CD4-positive, alpha-beta T cell treated with Interleukin-6 at 100 ng/mL for 8 hours (primary cell): ENCODE results near the gene PDCD1.
"Not testable (repeated sequence)": the region's sequence is repeated elsewhere in the genome, so short reads cannot be mapped to it uniquely, and the experiment has no call there.

ENCODE experiments used
- DNase-seq: peaks from one replicate; pipeline ENCODE4 v3.0.0-alpha.2; 2020; ENCODE audit warnings: mixed read lengths, low spot score

PDCD1 gene

DNA sequence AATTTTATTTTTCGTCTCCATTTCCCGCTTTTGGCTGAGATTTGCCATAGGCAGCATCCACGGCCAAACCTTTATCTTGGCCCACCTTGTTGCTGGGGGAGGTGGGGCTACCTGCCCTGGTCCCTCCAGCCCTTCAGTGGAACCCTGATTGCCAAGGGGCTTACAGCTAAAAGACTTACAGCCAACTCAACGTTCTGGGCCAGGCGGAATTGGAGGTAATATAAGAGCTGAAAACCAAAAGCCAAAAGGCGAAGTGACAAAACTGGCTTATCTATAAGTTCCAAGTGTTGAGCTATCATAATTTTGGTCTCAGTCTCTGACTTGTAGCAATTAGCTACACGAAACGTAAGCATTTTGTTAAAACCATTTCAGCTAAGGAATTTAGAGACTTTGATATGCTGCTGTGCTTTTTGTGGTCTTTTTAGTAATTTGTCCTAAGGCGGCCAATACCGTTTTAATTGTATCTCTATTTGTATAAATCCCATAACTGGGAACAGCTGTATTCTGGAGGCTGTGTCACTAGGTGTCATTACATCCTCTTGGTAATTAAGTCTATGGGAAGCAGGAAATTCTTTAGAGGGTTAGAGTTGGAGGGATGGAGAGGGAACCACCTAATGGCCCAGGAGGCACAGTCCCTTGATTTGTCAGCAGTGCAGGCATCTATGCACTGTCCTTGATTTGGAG lies 24.0 kb downstream of the PDCD1 start:
- no peak for DNase-seq

DNA sequence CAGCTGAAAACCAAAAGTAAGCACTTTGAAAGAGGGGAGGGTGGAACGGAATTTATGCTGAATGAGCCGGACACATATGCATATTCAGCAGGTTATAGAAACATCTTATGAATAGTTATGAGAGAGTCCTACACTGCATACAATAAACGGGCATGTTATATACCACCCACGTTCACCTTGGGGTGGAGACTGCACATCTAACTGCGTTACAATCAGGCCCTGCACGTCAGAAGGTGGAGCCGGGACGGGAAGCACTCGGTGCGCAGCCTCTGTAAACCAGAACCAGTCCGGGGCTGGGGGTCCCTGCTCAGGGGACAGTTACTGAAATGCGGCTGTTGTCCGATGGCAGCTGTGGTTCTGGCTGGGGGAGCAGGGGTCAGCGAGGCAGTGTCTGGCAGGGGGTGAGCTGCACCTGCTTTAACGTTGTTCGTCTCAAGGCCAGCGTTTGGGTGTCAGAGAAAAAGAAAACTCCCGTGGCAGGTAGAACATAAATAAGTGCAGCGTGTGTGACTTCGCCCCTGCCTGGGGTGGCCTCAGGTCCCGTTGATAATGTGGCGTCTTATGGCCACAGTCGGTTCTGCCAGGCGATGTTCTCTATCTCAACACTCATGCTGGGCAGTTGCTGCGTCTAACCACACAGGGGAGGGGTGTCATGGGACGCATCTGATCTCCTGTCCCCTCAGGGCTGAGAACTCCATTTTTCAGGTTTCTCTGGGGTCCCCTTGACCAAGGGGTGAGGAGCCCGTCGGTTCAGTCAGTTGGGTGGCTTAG lies 24.8 kb downstream of the PDCD1 start:
- not testable (repeated sequence) for DNase-seq

DNA sequence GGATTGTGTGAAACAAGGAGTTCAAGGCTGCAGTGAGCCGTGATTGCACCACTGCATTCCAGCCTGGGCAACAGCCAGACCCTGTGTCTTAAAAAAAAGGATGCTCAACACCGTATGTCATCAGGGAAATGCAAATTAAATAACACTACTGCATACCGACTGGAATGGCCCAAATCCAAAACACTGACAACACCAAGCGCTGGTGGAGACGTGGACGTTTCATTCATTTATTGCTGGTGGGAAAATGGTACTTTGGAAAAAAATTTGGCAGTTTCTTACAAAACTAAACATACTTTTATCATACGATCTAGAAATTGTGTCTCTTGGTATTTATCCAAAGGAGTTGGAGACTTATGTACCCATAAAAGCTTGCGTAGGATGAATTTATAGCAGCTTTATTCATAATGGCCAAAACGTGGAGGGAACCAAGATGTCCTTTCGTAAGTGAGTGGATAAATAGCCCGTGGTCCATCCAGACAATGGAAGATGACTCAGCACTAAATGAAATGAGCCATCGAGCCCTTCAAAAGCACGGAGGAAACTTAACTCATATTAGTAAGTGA lies 25.5 kb downstream of the PDCD1 start:
- DNase-seq = no peak

DNA sequence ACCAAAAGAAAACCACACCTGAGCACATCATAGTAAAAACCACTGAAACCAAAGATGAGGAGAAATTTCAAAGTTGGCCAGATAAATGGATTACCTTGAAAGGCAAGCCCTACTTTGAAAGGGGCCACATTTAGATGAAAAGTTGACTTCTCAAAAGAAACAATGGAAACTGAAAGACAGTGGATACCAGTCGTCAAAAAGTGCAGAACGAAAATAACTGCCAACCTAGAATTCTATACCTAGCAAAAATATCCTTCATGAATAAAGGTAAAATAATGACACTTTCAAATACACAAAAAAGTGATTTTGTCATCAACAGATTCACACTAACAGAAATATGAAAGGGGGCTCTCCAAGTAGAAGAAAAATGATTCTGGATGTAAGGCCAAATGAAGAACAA lies 31.3 kb downstream of the PDCD1 start:
- DNase-seq = no peak

DNA sequence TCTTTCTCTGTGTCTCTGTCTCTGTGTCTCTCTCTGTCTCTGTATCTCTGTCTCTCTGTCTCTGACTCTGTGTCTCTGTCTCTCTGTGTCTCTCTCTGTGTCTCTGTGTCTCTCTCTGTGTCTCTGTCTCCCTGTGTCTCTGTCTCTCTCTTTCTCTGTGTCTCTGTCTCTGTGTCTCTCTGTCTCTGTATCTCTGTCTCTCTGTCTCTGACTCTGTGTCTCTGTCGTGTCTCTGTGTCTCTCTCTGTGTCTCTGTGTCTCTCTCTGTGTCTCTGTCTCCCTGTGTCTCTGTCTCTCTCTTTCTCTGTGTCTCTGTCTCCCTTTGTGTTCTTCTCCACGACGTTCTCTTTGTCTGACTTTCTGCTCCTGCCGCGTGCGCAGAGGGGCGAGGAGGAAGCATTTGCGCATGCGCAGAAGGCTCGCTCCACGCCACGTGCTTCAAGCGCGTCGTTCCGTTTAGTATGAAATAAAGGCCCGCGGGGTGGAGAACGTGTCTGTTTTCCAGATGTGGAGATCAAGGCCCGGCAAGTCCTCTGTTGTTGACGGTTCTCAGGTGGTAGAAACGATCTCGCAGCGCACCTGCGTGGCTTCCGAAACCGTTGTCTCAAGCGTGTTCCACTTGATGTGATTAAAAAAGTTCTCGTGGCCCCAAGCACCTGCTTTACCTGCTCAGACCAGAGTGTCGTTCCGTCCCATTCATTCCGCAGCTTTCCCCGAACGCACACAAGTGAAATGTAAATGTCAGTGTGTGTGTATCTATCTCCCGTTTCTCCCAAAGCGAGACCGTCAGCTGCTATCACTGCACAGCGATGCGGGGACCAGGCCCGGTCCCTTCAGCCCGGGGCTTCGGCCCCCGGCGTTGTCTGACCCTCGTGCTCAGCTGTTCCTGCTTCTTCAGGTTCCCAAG lies 34.9 kb downstream of the PDCD1 start:
- not testable (repeated sequence) for DNase-seq

DNA sequence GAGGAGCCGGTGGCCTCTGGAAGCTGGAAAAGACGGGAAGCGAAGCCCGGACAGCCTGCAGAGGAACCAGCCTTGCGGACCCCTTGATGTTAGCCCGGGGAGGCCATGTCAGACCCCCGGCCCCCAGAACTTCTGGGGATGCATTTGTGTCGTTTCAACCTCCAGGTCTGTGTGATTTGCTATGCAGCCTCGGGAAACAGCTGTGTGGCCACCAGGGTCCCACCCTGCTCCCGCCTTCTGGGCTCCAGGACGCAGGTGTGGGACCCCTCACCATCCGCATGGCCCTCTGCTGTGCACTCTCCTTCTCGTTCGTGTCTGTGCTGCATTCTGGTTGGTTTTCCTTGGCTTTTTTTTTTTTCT lies 36.5 kb downstream of the PDCD1 start:
- no peak for DNase-seq

DNA sequence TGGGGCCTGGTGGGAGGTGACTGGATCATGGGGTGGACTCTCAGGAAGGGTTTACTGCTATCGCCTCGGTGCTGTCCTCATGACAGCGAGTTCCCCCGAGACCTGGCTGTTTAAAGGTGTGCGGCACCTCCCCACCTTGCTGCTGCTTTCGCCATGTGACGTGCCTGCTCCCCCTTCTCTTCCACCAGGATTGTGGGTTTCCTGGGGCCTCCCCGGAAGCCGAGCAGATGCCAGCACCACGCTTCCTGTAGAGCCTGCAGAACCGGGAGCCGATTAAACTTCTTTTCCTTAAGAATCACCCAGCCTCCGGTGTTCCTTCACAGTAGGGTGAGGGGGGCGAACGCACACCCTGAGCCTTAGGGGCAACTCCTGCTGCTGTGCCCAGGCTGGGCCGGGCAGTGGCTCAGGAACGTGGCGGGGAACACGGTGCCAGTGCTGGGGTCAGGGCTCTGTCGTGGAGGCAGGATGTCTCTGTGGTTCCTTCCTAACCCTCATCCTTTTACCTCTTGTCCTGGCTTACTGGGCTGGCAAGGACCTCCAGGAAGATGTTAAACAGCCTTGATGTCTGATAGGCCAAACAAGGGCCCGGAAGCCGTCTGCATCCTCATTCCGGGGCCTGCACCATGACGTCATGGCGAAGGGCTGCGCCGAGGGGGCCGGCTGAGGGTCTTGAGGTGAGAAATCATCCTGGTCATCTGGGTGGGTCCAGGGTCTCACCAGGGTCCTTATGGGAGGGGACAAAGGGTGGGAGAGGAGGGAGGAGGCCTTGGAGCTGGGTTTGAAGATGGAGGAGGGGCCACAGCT lies 37.0 kb downstream of the PDCD1 start:
- DNase-seq = no peak

DNA sequence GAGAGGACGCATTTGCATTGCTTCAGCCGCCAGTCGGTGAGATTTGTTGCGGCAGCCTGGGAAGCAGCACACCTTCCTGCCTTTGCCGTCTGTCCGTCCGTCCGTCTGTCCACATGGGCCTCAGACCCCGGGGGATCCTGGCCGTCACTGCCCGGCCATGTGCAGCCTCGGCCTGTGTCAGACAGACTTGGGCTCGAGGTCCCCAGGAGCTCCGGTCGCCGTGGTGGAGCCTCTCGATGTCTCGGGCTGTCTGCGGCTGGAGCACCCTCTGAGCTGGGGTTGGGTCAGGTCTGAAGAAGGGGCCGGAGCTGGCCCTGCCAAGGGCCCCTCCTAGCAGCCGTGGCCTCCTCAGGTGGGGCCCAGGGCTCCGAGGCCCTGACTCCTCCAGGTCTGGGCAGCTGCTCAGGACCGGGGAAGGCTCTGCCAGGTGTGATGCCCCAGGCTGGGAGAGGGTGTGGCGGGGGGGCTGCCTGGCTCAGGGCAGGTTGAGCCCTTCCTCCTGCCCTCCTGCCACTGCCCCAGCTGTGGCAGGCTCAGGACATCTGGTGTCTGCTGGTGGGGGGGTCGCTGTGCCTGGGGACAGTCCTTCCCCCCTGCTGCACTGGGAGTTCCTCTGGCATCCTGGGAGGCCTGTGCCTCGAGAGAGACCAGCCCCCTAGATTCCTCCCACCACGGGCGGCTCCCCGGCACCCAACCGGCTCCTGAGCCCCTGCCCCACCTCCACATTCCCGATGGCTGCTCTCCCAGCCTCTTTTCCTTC lies 37.9 kb downstream of the PDCD1 start:
- no peak for DNase-seq

DNA sequence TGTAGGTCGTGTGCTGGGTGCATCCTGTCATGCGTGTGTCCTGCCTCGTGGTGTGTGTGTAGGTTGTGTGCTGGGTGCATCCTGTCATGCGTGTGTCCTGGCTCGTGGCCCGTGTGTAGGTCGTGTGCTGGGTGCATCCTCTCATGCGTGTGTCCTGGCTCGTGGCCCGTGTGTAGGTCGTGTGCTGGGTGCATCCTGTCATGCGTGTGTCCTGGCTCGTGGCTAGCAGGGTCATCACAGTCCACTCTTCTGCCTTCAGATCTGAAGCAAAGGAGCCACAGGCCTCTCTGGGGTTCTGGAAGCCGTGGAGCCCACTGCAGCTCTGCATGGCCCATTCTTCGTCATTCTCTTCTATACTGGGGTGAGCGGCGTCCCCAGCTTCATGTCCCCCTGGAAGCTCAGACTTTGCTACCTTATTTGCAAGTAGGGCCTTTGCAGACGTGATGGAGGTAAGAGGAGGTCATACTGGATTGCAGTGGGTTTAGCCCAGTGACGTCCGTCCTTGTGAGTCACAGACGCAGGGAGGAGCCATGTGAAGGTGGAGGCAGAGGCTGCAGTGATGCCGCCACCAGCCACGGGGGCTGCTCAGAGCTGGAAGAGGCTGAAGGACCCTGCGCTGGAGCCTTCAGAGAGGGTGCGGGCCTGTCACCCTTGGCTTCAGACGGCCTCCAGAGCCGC lies 38.6 kb downstream of the PDCD1 start:
- not testable (repeated sequence) for DNase-seq

DNA sequence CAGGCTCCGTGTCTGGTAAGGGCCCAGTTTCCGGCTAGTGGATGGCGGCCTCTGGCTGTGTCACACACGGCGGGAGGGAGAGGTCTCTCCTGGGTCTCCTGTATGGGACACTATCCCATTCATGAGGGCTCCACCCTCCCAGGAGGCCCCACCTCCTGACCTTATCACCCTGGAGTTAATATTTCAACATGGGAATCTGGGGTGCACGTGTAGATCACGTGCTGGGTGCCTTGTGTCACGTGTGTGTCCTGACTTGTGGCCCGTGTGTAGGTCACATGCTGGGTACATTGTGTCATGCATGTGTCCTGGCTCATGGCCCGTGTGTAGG lies 39.8 kb downstream of the PDCD1 start:
- DNase-seq = no peak

DNA sequence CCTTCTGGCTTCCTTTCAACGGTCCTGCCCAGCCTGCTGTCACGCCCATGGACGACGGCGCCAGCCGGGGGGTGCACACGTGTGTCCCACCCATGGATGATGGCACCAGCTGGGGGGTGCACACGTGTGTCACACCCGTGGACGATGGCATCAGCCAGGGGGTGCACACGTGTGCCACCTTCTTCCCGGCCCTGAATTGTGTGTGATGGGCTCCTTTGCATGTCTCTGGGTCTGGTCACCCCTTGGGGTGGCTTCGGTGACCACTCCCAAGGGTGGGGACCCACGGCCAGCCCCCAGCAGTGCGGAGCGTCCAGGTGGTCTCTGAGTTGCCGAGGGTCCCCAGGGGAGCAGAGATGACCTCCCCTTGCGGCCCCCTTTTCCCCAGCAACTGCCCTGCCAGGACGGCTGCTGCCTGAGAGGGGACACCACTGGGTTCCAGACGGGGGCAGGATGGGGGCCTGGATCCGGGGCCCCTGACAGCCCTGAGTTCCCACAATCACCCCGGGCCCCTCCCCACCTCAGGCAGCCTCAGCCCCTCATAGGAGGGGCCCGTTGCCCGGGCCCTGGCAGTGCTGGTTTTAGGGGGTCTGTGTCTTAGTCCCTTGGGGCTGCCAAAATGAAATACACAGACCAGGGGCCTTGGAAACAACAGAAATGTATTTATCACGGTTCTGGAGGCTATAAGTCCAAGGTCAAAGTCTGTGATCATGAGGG lies 40.3 kb downstream of the PDCD1 start:
- DNase-seq = no peak

DNA sequence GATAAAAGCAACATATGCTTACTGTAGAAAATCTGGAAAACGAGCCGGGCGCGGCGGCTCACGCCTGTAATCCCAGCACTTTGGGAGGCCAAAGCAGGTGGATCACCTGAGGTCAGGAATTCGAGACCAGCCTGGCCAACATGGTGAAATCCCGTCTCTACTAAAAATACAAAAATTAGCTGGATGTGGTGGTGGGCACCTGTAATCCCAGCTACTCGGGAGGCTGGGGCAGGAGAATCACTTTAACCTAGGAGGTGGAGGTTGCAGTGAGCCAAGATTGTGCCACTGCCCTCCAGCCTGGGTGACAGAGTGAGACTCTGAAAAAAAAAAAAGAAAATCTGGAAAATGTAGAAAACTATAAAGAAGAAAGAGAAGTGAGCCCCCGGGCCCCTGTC lies 40.9 kb downstream of the PDCD1 start:
- not testable (repeated sequence) for DNase-seq

DNA sequence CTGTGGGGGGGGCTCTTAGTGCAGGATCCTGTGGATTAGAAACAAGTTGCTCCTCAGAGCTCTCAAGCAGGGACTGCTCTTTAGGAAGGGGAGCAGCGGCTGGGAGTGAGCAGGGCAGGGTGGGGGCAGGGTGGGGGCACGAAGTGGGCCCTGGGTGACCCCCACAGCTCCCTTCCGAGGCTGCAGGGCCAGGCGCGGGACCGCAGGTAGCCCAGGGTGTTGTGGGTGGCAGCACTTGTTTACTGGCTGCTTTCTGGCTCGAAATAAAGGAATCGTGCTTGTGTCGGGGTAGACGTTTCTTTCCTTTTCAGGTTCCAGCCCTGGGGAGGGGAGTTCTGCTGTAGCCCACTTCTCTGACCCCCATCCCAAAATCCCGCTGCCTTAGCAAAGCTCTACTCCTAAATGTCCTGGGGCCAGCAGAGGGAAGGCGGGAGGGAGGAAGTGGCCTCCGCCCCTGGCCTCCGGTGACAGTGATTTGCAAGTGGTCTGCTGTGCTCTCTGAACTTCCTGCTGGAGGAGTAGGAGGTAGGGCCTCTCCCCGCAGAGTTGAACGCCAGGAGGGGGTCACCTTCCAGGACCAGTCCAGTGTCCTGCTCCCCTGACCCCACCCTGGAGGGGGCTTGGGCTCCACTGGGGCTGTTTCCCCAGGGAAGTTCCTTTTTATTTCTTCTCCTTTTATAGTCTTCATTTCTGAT lies 41.4 kb downstream of the PDCD1 start:
- DNase-seq = no peak

DNA sequence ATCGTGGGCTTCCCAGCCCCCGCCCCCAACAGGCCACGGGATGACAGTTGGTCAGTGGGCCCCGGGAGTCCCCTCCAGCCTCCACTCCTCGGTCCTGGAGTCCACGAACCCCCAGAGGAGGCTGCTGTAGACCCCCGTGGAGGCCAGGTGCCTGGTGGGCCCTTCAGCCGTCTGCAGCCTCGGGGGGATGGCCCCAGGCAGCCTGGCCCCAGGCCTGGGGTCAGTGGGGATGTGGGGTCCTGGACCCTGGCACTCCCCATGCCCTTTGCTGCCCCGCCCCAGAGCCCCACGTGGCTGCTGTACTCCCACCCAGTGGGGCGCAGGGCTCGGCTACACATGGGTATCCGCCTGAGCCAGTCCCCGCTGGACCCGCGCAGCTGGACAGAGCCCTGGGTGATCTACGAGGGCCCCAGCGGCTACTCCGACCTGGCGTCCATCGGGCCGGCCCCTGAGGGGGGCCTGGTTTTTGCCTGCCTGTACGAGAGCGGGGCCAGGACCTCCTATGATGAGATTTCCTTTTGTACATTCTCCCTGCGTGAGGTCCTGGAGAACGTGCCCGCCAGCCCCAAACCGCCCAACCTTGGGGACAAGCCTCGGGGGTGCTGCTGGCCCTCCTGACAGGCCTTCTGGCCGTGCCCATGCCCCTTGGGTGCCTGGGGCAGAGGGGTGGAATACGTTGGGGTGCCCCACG lies 42.1 kb downstream of the PDCD1 start:
- no peak for DNase-seq

DNA sequence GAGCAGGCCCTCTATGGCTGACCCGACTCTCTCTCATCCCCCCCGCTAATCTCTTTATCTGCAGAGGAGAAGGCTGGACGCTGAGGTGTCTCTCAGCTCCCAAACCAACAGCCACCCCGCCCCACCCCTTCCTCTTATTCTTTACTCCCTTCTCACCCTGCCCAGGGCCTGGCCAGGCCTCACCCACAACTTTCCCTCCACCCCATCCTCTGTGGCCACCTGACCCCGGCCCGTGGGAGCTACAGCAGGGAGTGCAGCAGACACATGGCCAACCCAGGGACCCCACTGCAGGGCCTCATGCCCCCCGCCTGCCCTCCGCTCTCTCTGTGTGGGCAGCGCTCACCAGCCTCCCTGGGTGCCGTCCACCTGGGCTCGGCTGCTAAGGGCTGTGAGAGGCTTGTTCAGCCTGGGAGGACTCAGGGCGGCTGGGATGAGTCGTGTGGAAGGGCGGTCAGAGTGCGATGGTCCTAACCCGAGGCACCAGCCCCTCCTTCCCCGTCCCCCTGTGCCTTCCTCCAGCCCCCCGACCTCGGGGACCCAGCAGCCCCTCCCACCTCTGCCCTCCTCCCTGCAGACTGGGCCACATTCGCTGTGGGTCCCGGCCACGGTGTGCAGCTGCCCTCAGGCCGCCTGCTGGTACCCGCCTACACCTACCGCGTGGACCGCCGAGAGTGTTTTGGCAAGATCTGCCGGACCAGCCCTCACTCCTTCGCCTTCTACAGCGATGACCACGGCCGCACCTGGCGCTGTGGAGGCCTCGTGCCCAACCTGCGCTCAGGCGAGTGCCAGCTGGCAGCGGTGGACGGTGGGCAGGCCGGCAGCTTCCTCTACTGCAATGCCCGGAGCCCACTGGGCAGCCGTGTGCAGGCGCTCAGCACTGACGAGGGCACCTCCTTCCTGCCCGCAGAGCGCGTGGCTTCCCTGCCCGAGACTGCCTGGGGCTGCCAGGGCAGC lies 42.9 kb downstream of the PDCD1 start:
- DNase-seq = no peak

DNA sequence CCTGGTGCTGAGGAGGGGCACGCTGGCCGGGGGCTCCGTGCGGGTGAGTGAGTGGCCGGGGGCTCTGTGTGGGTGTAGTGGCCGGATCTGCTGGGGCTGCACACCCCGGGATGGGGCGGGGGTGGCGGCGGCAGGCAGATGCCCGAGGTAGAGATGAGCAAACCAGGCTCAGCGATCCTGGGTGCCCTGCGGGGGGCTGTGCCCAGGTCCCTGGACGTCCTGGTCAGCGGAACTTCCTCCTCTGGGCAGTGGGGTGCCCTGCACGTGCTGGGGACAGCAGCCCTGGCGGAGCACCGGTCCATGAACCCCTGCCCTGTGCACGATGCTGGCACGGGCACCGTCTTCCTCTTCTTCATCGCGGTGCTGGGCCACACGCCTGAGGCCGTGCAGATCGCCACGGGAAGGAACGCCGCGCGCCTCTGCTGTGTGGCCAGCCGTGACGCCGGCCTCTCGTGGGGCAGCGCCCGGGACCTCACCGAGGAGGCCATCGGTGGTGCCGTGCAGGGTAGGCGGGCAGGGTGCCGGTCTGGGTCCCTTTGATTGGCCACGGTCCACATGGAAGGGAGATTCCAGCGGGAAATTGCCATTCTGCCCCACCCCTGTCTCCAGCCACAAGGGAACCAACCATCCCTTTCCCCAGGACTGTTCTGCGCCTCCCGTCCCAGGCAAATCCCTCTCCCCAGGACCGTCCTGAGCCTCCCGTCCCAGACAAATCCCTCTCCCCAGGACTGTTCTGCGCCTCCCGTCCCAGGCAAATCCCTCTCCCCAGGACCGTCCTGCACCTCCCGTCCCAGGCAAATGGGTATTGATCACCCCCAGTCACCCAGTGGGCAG lies 43.8 kb downstream of the PDCD1 start:
- no peak for DNase-seq

DNA sequence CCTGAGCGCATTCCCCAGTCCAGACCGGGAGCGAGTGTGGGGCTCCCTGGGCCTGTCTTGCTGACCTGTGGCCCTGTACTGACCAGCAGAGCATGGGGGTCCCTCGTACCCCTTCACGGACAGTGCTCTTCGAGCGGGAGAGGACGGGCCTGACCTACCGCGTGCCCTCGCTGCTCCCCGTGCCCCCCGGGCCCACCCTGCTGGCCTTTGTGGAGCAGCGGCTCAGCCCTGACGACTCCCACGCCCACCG lies 44.4 kb downstream of the PDCD1 start:
- DNase-seq = no peak
